Neuronal stem cell (in vitro differentiated cells): ENCODE data around the gene FGL2.

Experiments used
- DNase-seq: peaks from one replicate; pipeline ENCODE4 v3.0.0-alpha.2; 2013; ENCODE audit warnings: low spot score
- H2AFZ ChIP-seq: one replicate; pipeline ENCODE4 v1.6.1; 2013; ENCODE audit warnings: mild to moderate bottlenecking, low read length, inconsistent platforms
- H2AK5ac ChIP-seq: 2 replicates; pipeline ENCODE4 v1.6.1; 2013; ENCODE audit warnings: low read depth, mild to moderate bottlenecking, inconsistent platforms, low read length, moderate library complexity, mixed read lengths
- H2BK120ac ChIP-seq: 2 replicates; pipeline ENCODE4 v1.6.1; 2013; ENCODE audit warnings: low read depth, mild to moderate bottlenecking, inconsistent platforms, low read length, moderate library complexity, mixed read lengths
- H2BK12ac ChIP-seq: one replicate; pipeline ENCODE4 v1.6.1; 2013; ENCODE audit warnings: low read length, inconsistent platforms
- H2BK15ac ChIP-seq: 2 replicates; pipeline ENCODE4 v1.6.1; 2013; ENCODE audit warnings: mild to moderate bottlenecking, low read length, inconsistent platforms, mixed read lengths
- H2BK5ac ChIP-seq: one replicate; pipeline ENCODE4 v1.6.1; 2013; ENCODE audit warnings: inconsistent platforms, mild to moderate bottlenecking, low read length, moderate library complexity
- H3K14ac ChIP-seq: one replicate; pipeline ENCODE4 v1.6.1; 2013; ENCODE audit warnings: low read length, inconsistent platforms
- H3K18ac ChIP-seq: 2 replicates; pipeline ENCODE4 v1.6.1; 2013; ENCODE audit warnings: low read length, inconsistent platforms
- H3K23ac ChIP-seq: 2 replicates; pipeline ENCODE4 v1.6.1; 2013; ENCODE audit warnings: low read depth, mild to moderate bottlenecking, mixed read lengths, low read length, inconsistent platforms; ENCODE audit not compliant: poor library complexity
- H3K27ac ChIP-seq: replicated peaks from 3 replicates; pipeline ENCODE4 v1.5.1; 2013; ENCODE audit warnings: low read length, inconsistent platforms
- H3K27me3 ChIP-seq, 3 experiments: 2 replicates each; pipeline ENCODE4 v1.6.1; 2013; ENCODE audit warnings: low read length in 3 of 3, mild to moderate bottlenecking in 2 of 3, inconsistent platforms in 1 of 3, low read depth in 1 of 3, mixed read lengths in 1 of 3, moderate library complexity in 1 of 3; ENCODE audit not compliant: control insufficient read depth in 3 of 3, insufficient read depth in 3 of 3
- H3K36me3 ChIP-seq, 2 donors: replicated peaks in 1 of 2; 2 replicates each; pipeline ENCODE4 v1.6.1; 2013; ENCODE audit warnings: low read length in 2 of 2; ENCODE audit not compliant: control insufficient read depth in 2 of 2, insufficient read depth in 2 of 2
- H3K4ac ChIP-seq: 2 replicates; pipeline ENCODE4 v1.6.1; 2013; ENCODE audit warnings: inconsistent platforms, mild to moderate bottlenecking, low read length, moderate library complexity
- H3K4me1 ChIP-seq, 2 donors: 1 replicate in 1 of 2; 2 replicates in 1 of 2; pipeline ENCODE4 v1.6.1; 2013; ENCODE audit warnings: low read length in 2 of 2, low read depth in 1 of 2; ENCODE audit not compliant: control insufficient read depth in 2 of 2, insufficient read depth in 1 of 2
- H3K4me2 ChIP-seq: one replicate; pipeline ENCODE4 v1.6.1; 2013; ENCODE audit warnings: mild to moderate bottlenecking, low read length, inconsistent platforms; ENCODE audit not compliant: insufficient read depth, poor library complexity, severe bottlenecking
- H3K4me3 ChIP-seq, 2 donors: 2 replicates each; pipeline ENCODE4 v1.5.1; 2013; ENCODE audit warnings: low read length in 2 of 2, mild to moderate bottlenecking in 2 of 2, inconsistent platforms in 1 of 2, moderate library complexity in 1 of 2
- H3K79me1 ChIP-seq: one replicate; pipeline ENCODE4 v1.6.1; 2013; ENCODE audit warnings: low read depth, mild to moderate bottlenecking, inconsistent platforms, low read length, moderate library complexity
- H3K9ac ChIP-seq: one replicate; pipeline ENCODE4 v1.6.1; 2013; ENCODE audit warnings: mild to moderate bottlenecking, low read depth, low read length, inconsistent platforms; ENCODE audit not compliant: poor library complexity
- H3K9me3 ChIP-seq, 2 donors: replicated peaks in 1 of 2; 2 replicates each; pipeline versions ENCODE3 to v1.6.1; 2013; ENCODE audit warnings: low read length in 2 of 2, mild to moderate bottlenecking in 2 of 2, inconsistent platforms in 1 of 2, low read depth in 1 of 2, mixed read lengths in 1 of 2, moderate library complexity in 1 of 2; ENCODE audit not compliant: control insufficient read depth in 2 of 2, insufficient read depth in 1 of 2
- H4K8ac ChIP-seq: one replicate; pipeline ENCODE4 v1.6.1; 2013; ENCODE audit warnings: low read depth, mild to moderate bottlenecking, inconsistent platforms, low read length, moderate library complexity
- H4K91ac ChIP-seq: one replicate; pipeline ENCODE4 v1.6.1; 2013; ENCODE audit warnings: low read length, low read depth, mild to moderate bottlenecking, inconsistent platforms; ENCODE audit not compliant: poor library complexity
- WGBS, 2 donors: extraction: QIAGEN DNeasy Blood & Tissue Kit; methylation state at CpG; one replicate each; pipeline ENCODE4 v1.1.7; 2013; ENCODE audit warnings: missing lambda C conversion rate in 2 of 2, mixed read lengths in 1 of 2; ENCODE audit not compliant: insufficient read length in 2 of 2, insufficient replicate concordance in 1 of 2; ENCODE audit errors: extremely low coverage in 2 of 2; 5-methylcytosine and 5-hydroxymethylcytosine counted together

The FGL2 gene

GRCh38 chr7:77216181-77216845, 16.7 kb upstream of the FGL2 start:
- no peak for DNase-seq
- H3K9me3 ChIP-seq: peaks cover 0 to 8% of the 10 kb centered on the region in 2 donors
- H2AK5ac ChIP-seq: no peak overlapping the region
- H4K8ac ChIP-seq: no peak overlapping the region
- no peak overlapping the region for H2BK12ac ChIP-seq
- H3K4me3 ChIP-seq: no peak overlapping the region
- no peak overlapping the region for H2BK120ac ChIP-seq
- no peaks in the 10 kb centered on the region for H3K4me1 ChIP-seq
- no peak overlapping the region for H2BK15ac ChIP-seq
- H3K4me2 ChIP-seq: no peak overlapping the region
- H3K14ac ChIP-seq: no peak overlapping the region
- no peak overlapping the region for H4K91ac ChIP-seq
- no peak overlapping the region for H3K27ac ChIP-seq
- no CpG with 5 or more reads among the region's 3 CpGs for WGBS, 2 donors
- H2AFZ ChIP-seq: no peak overlapping the region
- H3K79me1 ChIP-seq: no peaks in the 10 kb centered on the region
- H3K9ac ChIP-seq: no peak overlapping the region
- H3K36me3 ChIP-seq: no peaks in the 10 kb centered on the region
- no peak overlapping the region for H3K4ac ChIP-seq
- H3K23ac ChIP-seq: no peak overlapping the region
- no peak overlapping the region for H2BK5ac ChIP-seq
- no peak overlapping the region for H3K18ac ChIP-seq
- no peaks in the 10 kb centered on the region for H3K27me3 ChIP-seq

- no CpG with 5 or more reads among the region's 6 CpGs for WGBS, 2 donors
- peak overlapping the region in 1 of 2 donors; percentile 25 for H3K4me3 ChIP-seq
- H2BK120ac ChIP-seq: no peak overlapping the region
- peaks cover 7 to 17% of the 10 kb centered on the region in 2 donors for H3K9me3 ChIP-seq
- DNase-seq: no peak
- H4K8ac ChIP-seq: no peak overlapping the region
- no peaks in the 10 kb centered on the region for H3K4me1 ChIP-seq
- H2BK15ac ChIP-seq: no peak overlapping the region
- H4K91ac ChIP-seq: no peak overlapping the region
- H3K27ac ChIP-seq: no peak overlapping the region
- H3K4me2 ChIP-seq: no peak overlapping the region
- H2AK5ac ChIP-seq: no peak overlapping the region
- no peak overlapping the region for H3K9ac ChIP-seq
- H3K18ac ChIP-seq: no peak overlapping the region
- H2BK5ac ChIP-seq: no peak overlapping the region
- no peaks in the 10 kb centered on the region for H3K27me3 ChIP-seq
- H3K4ac ChIP-seq: no peak overlapping the region
- no peak overlapping the region for H3K23ac ChIP-seq
- no peaks in the 10 kb centered on the region for H3K79me1 ChIP-seq
- H3K14ac ChIP-seq: no peak overlapping the region
- no peaks in the 10 kb centered on the region for H3K36me3 ChIP-seq
- H2AFZ ChIP-seq: no peak overlapping the region
- H2BK12ac ChIP-seq: no peak overlapping the region
These were observed 10.0 kb upstream of the FGL2 start for GRCh38 chr7:77209479-77210139.

DNA sequence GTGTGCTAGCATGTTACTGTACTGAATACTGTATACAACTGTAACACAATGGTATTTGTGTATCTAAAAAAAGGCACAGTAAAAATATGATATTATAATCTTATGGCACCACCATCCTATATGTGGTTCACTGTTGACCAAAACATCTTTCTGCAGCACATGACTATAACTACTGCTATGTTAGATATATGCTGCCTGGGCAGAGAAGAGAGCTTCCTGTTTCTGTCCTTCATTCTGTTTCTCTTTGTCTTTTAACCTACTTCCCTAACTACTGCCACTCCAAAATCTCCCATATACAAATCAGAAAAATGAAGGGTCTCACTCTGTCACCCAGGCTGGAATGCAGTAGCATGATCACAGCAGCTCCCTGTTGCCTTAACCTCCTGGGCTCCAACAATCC, 8.8 kb upstream of the FGL2 start:
- H3K27me3 ChIP-seq: no peaks in the 10 kb centered on the region
- no peak overlapping the region for H3K4me2 ChIP-seq

GRCh38 chr7:77205706-77206105, 6.1 kb upstream of the FGL2 start:
- Histone ChIP-seq H2AFZ (no peak overlapping the region), H2BK5ac (no peak overlapping the region), H3K36me3 (no peaks in the 10 kb centered on the region), H3K4ac (no peak overlapping the region), H3K27ac (no peak overlapping the region), H2BK15ac (no peak overlapping the region), H3K9me3 (peaks cover 7 to 14% of the 10 kb centered on the region in 2 donors), H3K4me2 (no peak overlapping the region), H3K14ac (no peak overlapping the region), H3K23ac (no peak overlapping the region), H2AK5ac (no peak overlapping the region), H3K9ac (no peak overlapping the region), H4K91ac (no peak overlapping the region), H3K18ac (no peak overlapping the region), H3K4me3 (no peak overlapping the region), H2BK120ac (no peak overlapping the region), H3K27me3 (no peaks in the 10 kb centered on the region), H3K4me1 (no peaks in the 10 kb centered on the region), H2BK12ac (no peak overlapping the region), H3K79me1 (no peaks in the 10 kb centered on the region), H4K8ac (no peak overlapping the region)
- WGBS, 2 donors: no CpG with 5 or more reads among the region's 3 CpGs
- no peak for DNase-seq

More for the DNA sequence above, 8.8 kb upstream of the FGL2 start:
- H3K4ac ChIP-seq: no peak overlapping the region
- peaks cover 7 to 17% of the 10 kb centered on the region in 2 donors for H3K9me3 ChIP-seq
- H4K91ac ChIP-seq: no peak overlapping the region
- no peak overlapping the region for H3K14ac ChIP-seq
- no peaks in the 10 kb centered on the region for H3K36me3 ChIP-seq
- H3K27ac ChIP-seq: no peak overlapping the region
- no peak overlapping the region for H2AK5ac ChIP-seq
- H3K23ac ChIP-seq: no peak overlapping the region
- H2BK15ac ChIP-seq: no peak overlapping the region
- H3K4me3 ChIP-seq: no peak overlapping the region
- no peak overlapping the region for H2AFZ ChIP-seq
- H2BK12ac ChIP-seq: no peak overlapping the region
- H3K9ac ChIP-seq: no peak overlapping the region
- DNase-seq: no peak
- H3K79me1 ChIP-seq: no peaks in the 10 kb centered on the region
- no peaks in the 10 kb centered on the region for H3K4me1 ChIP-seq
- H3K18ac ChIP-seq: no peak overlapping the region
- no peak overlapping the region for H4K8ac ChIP-seq
- no peak overlapping the region for H2BK5ac ChIP-seq
- no peak overlapping the region for H2BK120ac ChIP-seq
